Endothelial cell of umbilical vein (primary cell): ENCODE results near the gene ZFP36.

Source experiments
- CTCF ChIP-seq, 2 donors: IDR thresholded peaks; 1 replicate in 1 of 2; 2 replicates in 1 of 2; pipeline ENCODE4 v1.5.1; 2011; ENCODE audit warnings: low read length in 2 of 2, mild to moderate bottlenecking in 2 of 2, moderate library complexity in 2 of 2, control low read depth in 1 of 2, inconsistent platforms in 1 of 2, low read depth in 1 of 2; ENCODE audit not compliant: insufficient read depth in 1 of 2; ENCODE audit errors: extremely low read depth in 1 of 2
- MAX ChIP-seq: IDR thresholded peaks from 2 replicates; pipeline ENCODE4 v1.6.1; 2011; ENCODE audit not compliant: insufficient read depth, insufficient read length
- POLR2A ChIP-seq: IDR thresholded peaks from 2 replicates; pipeline ENCODE4 v1.6.1; 2012; ENCODE audit warnings: low read depth, mild to moderate bottlenecking, control low read depth, low read length

GRCh38 chr19:39370735-39371134 is 35.9 kb upstream of the ZFP36 start:
- TF ChIP-seq POLR2A (no peak), CTCF (IDR thresholded peaks at IDR 0.05; ENCODE audit: extremely low read depth in 1 of 2, insufficient read depth in 1 of 2, low read depth in 1 of 2, low read length in 2 of 2) (no peak), MAX (no peak)
